Measurements from ENCODE around the gene SHCBP1. TPM values are rescaled to one million over a fixed set of nuclear protein-coding genes. Genes with fewer than 3 reads are reported as not detected.

The SHCBP1 gene, protein sequence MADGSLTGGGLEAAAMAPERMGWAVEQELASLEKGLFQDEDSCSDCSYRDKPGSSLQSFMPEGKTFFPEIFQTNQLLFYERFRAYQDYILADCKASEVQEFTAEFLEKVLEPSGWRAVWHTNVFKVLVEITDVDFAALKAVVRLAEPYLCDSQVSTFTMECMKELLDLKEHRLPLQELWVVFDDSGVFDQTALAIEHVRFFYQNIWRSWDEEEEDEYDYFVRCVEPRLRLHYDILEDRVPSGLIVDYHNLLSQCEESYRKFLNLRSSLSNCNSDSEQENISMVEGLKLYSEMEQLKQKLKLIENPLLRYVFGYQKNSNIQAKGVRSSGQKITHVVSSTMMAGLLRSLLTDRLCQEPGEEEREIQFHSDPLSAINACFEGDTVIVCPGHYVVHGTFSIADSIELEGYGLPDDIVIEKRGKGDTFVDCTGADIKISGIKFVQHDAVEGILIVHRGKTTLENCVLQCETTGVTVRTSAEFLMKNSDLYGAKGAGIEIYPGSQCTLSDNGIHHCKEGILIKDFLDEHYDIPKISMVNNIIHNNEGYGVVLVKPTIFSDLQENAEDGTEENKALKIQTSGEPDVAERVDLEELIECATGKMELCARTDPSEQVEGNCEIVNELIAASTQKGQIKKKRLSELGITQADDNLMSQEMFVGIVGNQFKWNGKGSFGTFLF
- total RNA-seq: 27.3 and 27.4 TPM in 2 replicates

DNA sequence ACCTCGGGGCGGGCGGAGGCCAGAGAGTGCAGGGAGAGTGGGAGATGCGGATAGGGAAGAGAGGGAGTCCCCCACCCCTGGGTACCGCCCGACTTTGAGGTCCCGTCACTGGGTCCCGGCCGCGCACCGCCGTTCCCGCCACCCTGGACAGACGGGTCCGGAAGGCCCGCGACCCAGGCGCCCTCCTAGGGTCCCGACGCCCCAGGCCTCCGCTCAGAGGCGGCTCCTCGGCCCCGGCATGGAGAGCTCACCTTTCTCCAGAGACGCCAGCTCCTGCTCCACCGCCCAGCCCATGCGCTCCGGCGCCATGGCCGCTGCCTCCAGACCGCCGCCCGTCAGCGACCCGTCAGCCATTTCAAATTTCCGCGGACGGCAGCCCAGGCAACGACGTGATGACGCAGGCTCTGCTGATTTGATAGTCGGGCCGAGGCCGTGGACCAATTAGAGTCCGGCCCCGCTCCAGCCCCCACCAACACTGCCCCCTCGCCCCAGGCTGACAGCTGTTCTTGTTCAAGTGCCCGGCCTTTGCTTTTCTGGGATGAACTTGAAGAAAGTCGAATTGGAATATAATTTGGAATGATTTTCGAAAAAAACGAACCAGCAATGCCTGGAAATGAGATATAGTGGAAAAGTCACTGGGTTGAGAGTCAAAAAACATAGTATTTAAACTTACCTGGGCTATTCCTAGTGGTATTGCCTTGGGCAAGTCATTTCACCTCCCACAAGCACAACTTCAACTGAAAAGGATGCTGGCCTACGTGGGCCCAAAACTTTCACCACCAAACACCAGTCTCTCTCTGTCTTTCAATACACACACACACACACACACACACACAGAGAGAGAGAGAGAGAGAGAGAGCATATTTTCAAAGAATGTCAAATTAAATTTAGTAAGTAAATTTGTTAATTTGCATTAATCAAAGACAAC, at the start of gene SHCBP1:
TSS of gene SHCBP1 (minus strand) at position 374 of the 928 bp plus-strand sequence. CDS start at position 354, 20 bp downstream.

Other genes with a start within 250 kb of the SHCBP1 start
- 85.3 and 101 TPM in 2 replicates for gene VPS35, start 67.8 kb upstream of the SHCBP1 start, total RNA-seq
- 13.1 and 16.1 TPM in 2 replicates for gene ORC6, start 68.3 kb upstream of the SHCBP1 start, total RNA-seq
- gene MYLK3, start 127.0 kb upstream of the SHCBP1 start, total RNA-seq: under 0.01 and 0.18 TPM in 2 replicates
- 4.6 and 8.2 TPM in 2 replicates for gene C16orf87, start 209.8 kb upstream of the SHCBP1 start, total RNA-seq